IPS-NIHi7 (cell line): Measurements from ENCODE around the gene LRRC8B.

Source experiments
- DNase-seq: peaks from one replicate; pipeline ENCODE4 v3.0.0; 2012; ENCODE audit warnings: mixed read lengths; ENCODE audit errors: extremely low spot score

The LRRC8B gene

DNA sequence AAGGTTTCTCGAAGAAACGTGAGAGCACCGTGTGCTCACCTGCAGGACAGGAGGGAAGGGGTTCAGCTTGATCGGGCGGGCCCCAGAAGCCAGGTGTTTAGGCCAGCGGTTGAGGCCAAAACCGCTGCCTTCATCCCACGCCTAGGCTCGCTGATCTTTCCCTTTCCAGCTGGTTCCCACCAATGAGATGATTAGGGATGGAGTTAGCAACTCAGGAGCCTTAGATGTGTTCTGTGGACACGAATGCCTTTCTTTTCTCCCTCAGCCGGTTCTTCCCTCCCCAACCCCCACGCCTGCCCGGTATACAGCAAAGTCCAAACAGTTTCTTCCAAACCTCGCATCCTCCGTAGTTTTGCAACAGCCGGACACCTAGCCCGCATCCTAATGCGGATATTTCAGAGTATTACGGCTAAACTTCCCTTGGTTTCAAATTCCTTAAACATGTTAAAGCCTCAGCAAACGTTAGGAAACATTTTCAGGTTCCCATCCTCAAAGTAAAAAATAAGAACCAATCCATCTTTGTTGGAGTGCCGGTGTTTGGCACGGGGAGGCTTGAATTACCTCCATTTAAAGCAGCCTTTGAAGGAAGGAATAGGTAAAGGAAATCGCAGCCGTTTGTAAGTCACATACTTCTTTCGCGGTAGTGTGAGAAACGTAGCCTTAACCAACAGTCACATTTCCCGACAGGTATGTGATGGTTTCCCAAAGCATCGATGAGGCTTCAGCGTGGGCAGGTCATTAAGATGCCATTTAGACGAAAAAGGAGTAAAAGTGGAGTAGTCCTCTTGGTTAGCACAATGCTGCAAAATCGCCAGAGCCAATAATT, 109.4 kb downstream of the LRRC8B start:
- peak; percentile 22 for DNase-seq

DNA sequence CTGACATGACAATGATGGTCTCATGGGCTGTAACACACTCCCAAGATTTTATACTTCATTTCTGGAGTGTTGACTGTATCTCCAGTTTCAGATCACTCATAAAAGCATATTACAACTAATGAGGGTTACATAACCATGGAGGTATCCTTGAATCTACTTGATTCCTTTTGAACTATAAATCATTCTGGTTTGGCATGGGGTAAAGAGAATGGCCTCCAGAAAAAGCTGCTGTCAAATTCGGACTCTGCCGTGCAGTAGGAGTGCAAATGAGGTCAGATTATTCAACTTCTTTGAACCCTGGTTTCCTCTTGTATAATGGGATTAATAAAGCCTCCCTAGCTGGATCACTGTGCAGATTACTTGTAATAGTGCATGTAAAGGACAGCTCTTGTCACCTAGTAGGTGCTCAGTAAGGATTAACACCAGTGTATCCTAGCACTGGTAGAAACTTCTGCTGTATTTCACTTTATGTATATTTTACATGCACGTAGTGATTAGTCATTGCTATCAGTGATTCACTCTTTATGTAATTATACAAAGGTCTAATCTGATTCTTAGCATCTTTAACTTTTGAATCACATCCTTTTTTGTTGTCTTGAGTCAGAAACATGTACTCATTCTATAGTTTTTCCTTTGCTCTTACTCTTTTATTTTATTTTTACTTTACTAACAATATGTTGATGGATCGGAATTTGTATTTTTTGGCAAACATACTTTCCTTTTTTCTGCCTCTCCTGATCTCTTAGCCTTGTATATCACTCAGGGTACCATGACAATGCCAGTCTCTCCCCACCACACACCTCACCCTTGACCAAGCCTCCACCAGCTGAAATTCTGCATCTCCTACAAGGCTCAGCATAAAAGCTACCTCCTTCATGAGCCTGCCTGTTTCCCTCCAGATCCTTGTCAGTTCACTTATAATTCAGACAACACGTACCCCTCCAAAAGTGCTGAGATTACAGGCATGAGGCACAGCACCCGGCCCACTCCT, 111.5 kb downstream of the LRRC8B start:
- no peak for DNase-seq

DNA sequence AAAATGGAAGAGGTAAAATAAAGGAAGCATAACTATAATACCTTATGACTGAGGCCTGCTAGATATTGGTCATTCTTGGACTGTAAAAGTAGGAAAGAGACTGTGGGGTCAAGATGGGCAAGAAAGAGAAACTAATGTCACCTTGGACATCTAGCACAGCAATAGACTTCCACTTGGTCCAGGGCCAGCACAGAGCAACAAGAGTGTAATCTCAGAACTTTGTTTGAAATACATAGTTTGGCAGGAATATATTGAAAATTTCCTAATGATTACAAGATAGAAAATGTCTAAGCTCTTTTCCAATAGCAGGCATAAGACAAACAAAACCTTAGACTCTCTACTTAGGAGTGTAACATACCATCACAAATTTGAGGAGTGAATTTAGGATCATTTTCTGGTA, 112.9 kb downstream of the LRRC8B start:
- no peak for DNase-seq

DNA sequence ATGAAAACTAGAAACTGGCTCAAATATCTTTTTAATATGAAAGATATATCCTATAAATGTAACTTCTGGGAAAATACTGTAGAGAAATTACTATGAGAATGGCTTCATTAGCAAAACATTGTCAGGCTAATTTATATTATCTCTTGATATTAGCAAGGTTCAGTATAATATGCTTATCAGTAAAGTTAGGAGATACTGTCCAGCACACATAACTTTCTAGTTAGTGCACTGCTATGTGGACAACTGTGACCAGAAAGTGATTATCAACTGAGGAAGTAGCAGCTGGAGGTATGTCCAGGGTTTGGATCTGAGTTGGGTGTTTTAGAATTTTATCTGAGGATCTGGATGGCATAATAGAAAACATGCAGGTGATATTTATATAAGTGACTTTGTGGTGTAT, 115.8 kb downstream of the LRRC8B start:
- no peak for DNase-seq

DNA sequence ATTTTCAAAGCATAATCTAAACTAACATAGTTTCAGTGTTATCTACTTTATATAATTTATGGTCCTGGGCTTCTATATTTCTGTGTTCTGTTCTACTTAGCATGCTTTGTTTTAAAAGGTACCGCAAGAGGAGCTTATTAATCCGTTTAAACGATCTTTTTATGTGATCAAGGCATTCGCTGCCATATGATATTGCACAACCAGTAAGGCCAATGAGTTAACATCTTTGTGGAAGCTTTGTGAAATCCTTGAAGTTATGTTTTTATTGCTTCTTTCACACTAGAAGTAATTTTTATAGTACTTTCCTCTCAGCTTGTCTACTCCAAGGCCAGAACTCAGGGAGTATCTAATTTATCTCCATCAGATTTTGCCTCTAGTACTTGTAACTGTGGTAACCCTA, 117.2 kb downstream of the LRRC8B start:
- DNase-seq, result no peak

DNA sequence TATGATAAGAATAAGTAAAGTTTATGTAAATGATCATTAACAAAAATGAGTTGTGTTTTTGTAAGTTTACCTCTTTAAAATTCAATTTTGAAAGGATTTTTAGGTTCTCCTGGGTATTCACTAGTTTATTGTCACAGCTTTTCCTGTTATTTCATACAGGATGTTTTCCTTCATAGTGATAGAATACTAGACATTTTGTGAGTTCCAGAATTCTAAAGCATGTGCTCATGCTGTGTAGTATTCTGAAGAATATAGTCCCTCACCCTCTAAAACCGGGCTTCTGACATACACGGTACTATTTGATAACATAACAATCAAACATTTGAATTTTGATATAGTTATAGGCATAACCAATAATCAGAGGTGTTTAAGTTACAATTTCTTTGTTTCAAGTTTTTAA, 118.9 kb downstream of the LRRC8B start:
- no peak for DNase-seq

DNA sequence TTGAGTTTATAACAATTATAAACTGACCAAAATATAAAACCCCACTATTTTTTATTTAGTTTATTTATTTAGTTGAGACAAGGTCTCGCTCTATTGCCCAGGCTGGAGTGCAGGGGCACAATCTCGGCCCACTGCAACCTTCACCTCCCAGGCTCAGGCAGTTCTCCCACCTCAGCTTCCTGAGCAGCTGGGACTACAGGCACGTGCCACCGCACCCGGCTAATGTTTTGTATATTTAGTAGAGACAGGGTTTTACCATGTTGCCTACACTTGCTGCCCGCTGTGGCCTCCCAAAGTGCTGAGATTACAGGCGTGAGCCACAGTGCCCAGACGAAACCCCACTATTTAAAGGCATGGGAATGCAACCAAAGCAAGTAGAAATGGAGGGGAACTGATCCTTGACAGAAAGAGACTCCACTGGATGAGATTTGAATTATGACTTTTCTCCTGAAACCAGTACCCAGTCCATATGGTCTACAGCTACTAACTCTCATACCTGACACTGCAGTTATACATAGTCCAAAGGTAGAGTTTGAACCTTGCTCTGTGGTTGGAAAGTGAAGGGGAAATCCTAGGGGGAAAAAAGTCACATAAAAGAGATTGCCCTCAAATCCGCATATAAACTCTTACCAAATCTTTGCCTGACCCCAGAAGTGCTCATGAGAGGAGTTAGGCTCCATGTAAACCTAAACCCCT, 119.6 kb downstream of the LRRC8B start:
- no peak for DNase-seq

DNA sequence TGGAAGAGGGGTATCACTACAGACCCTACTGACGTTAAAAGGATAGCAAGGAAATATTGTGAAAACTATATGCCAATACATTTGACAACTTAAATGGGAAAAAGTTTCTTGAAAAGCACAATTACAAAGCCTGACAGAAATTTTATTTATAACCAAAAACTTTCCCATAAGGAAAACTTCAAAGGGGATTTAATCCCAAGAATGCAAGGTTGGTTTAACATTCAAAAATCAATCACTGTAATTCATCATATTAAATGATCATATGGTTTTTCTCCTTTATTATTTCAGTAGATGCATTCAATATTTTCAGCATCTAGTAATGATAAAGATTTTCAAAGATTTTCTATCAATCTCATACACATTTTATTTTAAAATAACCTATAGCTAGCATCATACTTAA, 121.6 kb downstream of the LRRC8B start:
- DNase-seq, result no peak
